ENCODE results near the gene ESYT3. TPM values are rescaled to one million over a fixed set of nuclear protein-coding genes. Genes with fewer than 3 reads are reported as not detected.
"Not testable (repeated sequence)": the region's sequence is repeated elsewhere in the genome, so short reads cannot be mapped to it uniquely, and the experiment has no call there.

Gene ESYT3
- total RNA-seq, 1 experiment from 2014 or later: 0.44 TPM

- Mint-ChIP-seq H3K36me3 (ENCODE audit: insufficient read depth, unreplicated experiment) (peaks cover 4% of the 10 kb centered on the region), H3K27ac (ENCODE audit: low read depth, unreplicated experiment) (no peak overlapping the region), H3K9me3 (ENCODE audit: unreplicated experiment) (no peaks in the 10 kb centered on the region), H3K4me3 (ENCODE audit: unreplicated experiment) (no peak overlapping the region), H3K4me1 (ENCODE audit: insufficient read depth, unreplicated experiment) (peaks cover 6% of the 10 kb centered on the region), H3K27me3 (ENCODE audit: insufficient read depth, unreplicated experiment) (no peaks in the 10 kb centered on the region)
- TF ChIP-seq CTCF (IDR thresholded peaks at IDR 0.05; ENCODE audit: unreplicated experiment): no peak
- intact Hi-C loops (cut with micrococcal nuclease): loop anchor here (5.0 kb wide), 2 partner anchors 59 to 216 kb away; no protein-coding TSS in a partner anchor
- DNase-seq (ENCODE audit: unreplicated experiment): no peak
- no TSS peak for BruUV-seq (replicated peaks)
- POLR2A ChIA-PET: no interaction called here
- CTCF ChIA-PET: no interaction called here
These were observed 42.1 kb downstream of the ESYT3 start for GRCh38 chr3:138476526-138476925.

GRCh38 chr3:138477120-138477519 is 42.7 kb downstream of the ESYT3 start:
- no peak for DNase-seq (ENCODE audit: unreplicated experiment)
- intact Hi-C loops (cut with micrococcal nuclease): loop anchor here (5.0 kb wide), 2 partner anchors 60 to 215 kb away; no protein-coding TSS in a partner anchor
- Mint-ChIP-seq H3K9me3 (ENCODE audit: unreplicated experiment) (no peaks in the 10 kb centered on the region), H3K27me3 (ENCODE audit: insufficient read depth, unreplicated experiment) (no peaks in the 10 kb centered on the region), H3K27ac (ENCODE audit: low read depth, unreplicated experiment) (no peak overlapping the region), H3K4me3 (ENCODE audit: unreplicated experiment) (no peak overlapping the region), H3K36me3 (ENCODE audit: insufficient read depth, unreplicated experiment) (peaks cover 4% of the 10 kb centered on the region), H3K4me1 (ENCODE audit: insufficient read depth, unreplicated experiment) (peaks cover 6% of the 10 kb centered on the region)
- ChIA-PET CTCF (interaction anchor here (0.5 to 0.7 kb wide), 2 partner anchors 45 to 87 kb away, joined by 3 to 4 read pairs; no protein-coding TSS in a partner anchor), POLR2A (no interaction called here)
- no peak for TF ChIP-seq CTCF (IDR thresholded peaks at IDR 0.05; ENCODE audit: unreplicated experiment)
- no TSS peak for BruUV-seq (replicated peaks)

GRCh38 chr3:138477801-138478200 is 43.4 kb downstream of the ESYT3 start:
- intact Hi-C loops (cut with micrococcal nuclease): loop anchor here (2.0 to 5.0 kb wide), 3 partner anchors 60 to 445 kb away; no protein-coding TSS in a partner anchor
- POLR2A ChIA-PET: no interaction called here

GRCh38 chr3:138479438-138479863 is 45.0 kb downstream of the ESYT3 start:
- Mint-ChIP-seq H3K27ac (ENCODE audit: low read depth, unreplicated experiment) (peak overlapping the region; percentile 57), H3K36me3 (ENCODE audit: insufficient read depth, unreplicated experiment) (no peaks in the 10 kb centered on the region), H3K27me3 (ENCODE audit: insufficient read depth, unreplicated experiment) (no peaks in the 10 kb centered on the region), H3K4me3 (ENCODE audit: unreplicated experiment) (no peak overlapping the region), H3K4me1 (ENCODE audit: insufficient read depth, unreplicated experiment) (peaks cover 6% of the 10 kb centered on the region), H3K9me3 (ENCODE audit: unreplicated experiment) (no peaks in the 10 kb centered on the region)
- POLR2A ChIA-PET: no interaction called here
- intact Hi-C loops (cut with micrococcal nuclease): loop anchor here (1.0 to 5.0 kb wide), 5 partner anchors 62 to 443 kb away; partner anchors contain the start of gene CEP70
- DNase-seq (ENCODE audit: unreplicated experiment): peak; percentile 62
- CTCF ChIA-PET: interaction anchor here (0.5 to 2.3 kb wide), 19 partner anchors 8 to 941 kb away, joined by 3 to 19 read pairs (median 4); partner anchors contain the start of gene CEP70
- BruUV-seq (replicated peaks): no TSS peak
- peak; percentile 88 for TF ChIP-seq CTCF (IDR thresholded peaks at IDR 0.05; ENCODE audit: unreplicated experiment)

More at GRCh38 chr3:138477801-138478200, 43.4 kb downstream of the ESYT3 start:
- H3K4me1 Mint-ChIP-seq (ENCODE audit: insufficient read depth, unreplicated experiment): peaks cover 6% of the 10 kb centered on the region
- no peaks in the 10 kb centered on the region for H3K27me3 Mint-ChIP-seq (ENCODE audit: insufficient read depth, unreplicated experiment)
- no peak for DNase-seq (ENCODE audit: unreplicated experiment)
- H3K9me3 Mint-ChIP-seq (ENCODE audit: unreplicated experiment): no peaks in the 10 kb centered on the region
- H3K36me3 Mint-ChIP-seq (ENCODE audit: insufficient read depth, unreplicated experiment): peaks cover 4% of the 10 kb centered on the region
- no peak overlapping the region for H3K4me3 Mint-ChIP-seq (ENCODE audit: unreplicated experiment)
- no peak for TF ChIP-seq CTCF (IDR thresholded peaks at IDR 0.05; ENCODE audit: unreplicated experiment)
- CTCF ChIA-PET: interaction anchor here (0.7 to 2.3 kb wide), 4 partner anchors 10 to 445 kb away, joined by 3 to 19 read pairs (median 5); no protein-coding TSS in a partner anchor
- no TSS peak for BruUV-seq (replicated peaks)
- no peak overlapping the region for H3K27ac Mint-ChIP-seq (ENCODE audit: low read depth, unreplicated experiment)

- H3K27ac Mint-ChIP-seq (ENCODE audit: low read depth, unreplicated experiment); H3K4me3 Mint-ChIP-seq (ENCODE audit: unreplicated experiment); intact Hi-C loops (cut with micrococcal nuclease); H3K4me1 Mint-ChIP-seq (ENCODE audit: insufficient read depth, unreplicated experiment); H3K27me3 Mint-ChIP-seq (ENCODE audit: insufficient read depth, unreplicated experiment); DNase-seq (ENCODE audit: unreplicated experiment); BruUV-seq (replicated peaks); CTCF ChIA-PET; H3K36me3 Mint-ChIP-seq (ENCODE audit: insufficient read depth, unreplicated experiment): not testable (repeated sequence)
- H3K9me3 Mint-ChIP-seq (ENCODE audit: unreplicated experiment): peaks cover 28% of the 10 kb centered on the region
- POLR2A ChIA-PET: interaction anchor here (0.6 kb wide), 1 partner anchor 308 kb away, joined by 3 read pairs; no protein-coding TSS in a partner anchor
These were observed 50.3 kb downstream of the ESYT3 start for GRCh38 chr3:138484672-138485071.

GRCh38 chr3:138486580-138486979 is 52.2 kb downstream of the ESYT3 start:
- H3K4me1 Mint-ChIP-seq (ENCODE audit: insufficient read depth, unreplicated experiment); BruUV-seq (replicated peaks); H3K36me3 Mint-ChIP-seq (ENCODE audit: insufficient read depth, unreplicated experiment); H3K4me3 Mint-ChIP-seq (ENCODE audit: unreplicated experiment); H3K27ac Mint-ChIP-seq (ENCODE audit: low read depth, unreplicated experiment); intact Hi-C loops (cut with micrococcal nuclease); DNase-seq (ENCODE audit: unreplicated experiment); POLR2A ChIA-PET; H3K27me3 Mint-ChIP-seq (ENCODE audit: insufficient read depth, unreplicated experiment); CTCF ChIA-PET: not testable (repeated sequence)
- H3K9me3 Mint-ChIP-seq (ENCODE audit: unreplicated experiment): peaks cover 28% of the 10 kb centered on the region
